Esophagus squamous epithelium (tissue), 5 donors: ENCODE data around the gene PI4KA. TPM values are rescaled to one million over a fixed set of nuclear protein-coding genes. Genes with fewer than 3 reads are reported as not detected.

Source experiments
- DNase-seq: peaks from one replicate; lab custom pipeline; 2025; lab: John Stamatoyannopoulos, UW
- H3K27ac ChIP-seq, 4 donors: fragments of 200-600 bp; sonication (generic); one replicate each; pipeline ENCODE4 v1.5.1; 2016 to 2019; ENCODE audit warnings: mild to moderate bottlenecking in 1 of 4
- H3K27me3 ChIP-seq, 4 donors: fragments of 200-600 bp; sonication (generic); 1 replicate in 3 of 4; 2 replicates in 1 of 4; pipeline versions ENCODE4 v1.5.1 to v1.6.0; 2017 to 2021; ENCODE audit warnings: antibody characterized with exemption in 1 of 4
- H3K36me3 ChIP-seq, 3 donors: fragments of 200-600 bp; sonication (generic); one replicate each; pipeline ENCODE4 v1.5.1; 2016 to 2019
- H3K4me1 ChIP-seq, 3 donors: fragments of 200-600 bp; sonication (generic); one replicate each; pipeline ENCODE4 v1.5.1; 2017 to 2019
- H3K4me3 ChIP-seq, 4 donors: fragments of 200-600 bp; sonication (generic); 1 replicate in 3 of 4; 2 replicates in 1 of 4; pipeline ENCODE4 v1.5.1; 2016 to 2019; ENCODE audit warnings: mild to moderate bottlenecking in 2 of 4, moderate library complexity in 1 of 4
- H3K9me3 ChIP-seq, 3 donors: fragments of 200-600 bp; sonication (generic); one replicate each; pipeline ENCODE4 v1.5.1; 2016 to 2019
- CTCF ChIP-seq, 6 experiments: fragments of 450-650 bp in 4 of 6; fragments of 200-600 bp in 2 of 6; sonication (generic) in 2 of 6; IDR thresholded peaks; one replicate each; pipeline ENCODE4 v1.5.1; 2016 to 2019; ENCODE audit warnings: antibody characterized with exemption in 6 of 6, mild to moderate bottlenecking in 4 of 6, moderate library complexity in 4 of 6
- POLR2A ChIP-seq, 4 donors: fragments of 450-650 bp; IDR thresholded peaks; one replicate each; pipeline ENCODE4 v1.6.1; 2017; ENCODE audit warnings: antibody characterized with exemption in 4 of 4, mild to moderate bottlenecking in 4 of 4, moderate library complexity in 3 of 4
- WGBS, 2 donors: methylation state at CpG; one replicate each; pipeline ENCODE4 v1.1.5; 2018; 5-methylcytosine and 5-hydroxymethylcytosine counted together
- intact Hi-C: fragments of 100-400 bp; cut with DNase I; formaldehyde crosslinking; loops from one replicate; pipeline ENCODE4 v1.15.0; 2022
- total RNA-seq, 4 donors: library from RNA; depleted of rRNA; stranded (reverse); fragments of >200 nt; gene quantifications; one replicate each; pipeline ENCODE4 v1.1.0, GENCODE V29; 2016
- donor health status: DM: yes; HTN: yes; CAD: no.

PI4KA gene
- total RNA-seq, 4 donors from 2014 or later = 25.4 to 48.6 (median 33.8) TPM

DNA sequence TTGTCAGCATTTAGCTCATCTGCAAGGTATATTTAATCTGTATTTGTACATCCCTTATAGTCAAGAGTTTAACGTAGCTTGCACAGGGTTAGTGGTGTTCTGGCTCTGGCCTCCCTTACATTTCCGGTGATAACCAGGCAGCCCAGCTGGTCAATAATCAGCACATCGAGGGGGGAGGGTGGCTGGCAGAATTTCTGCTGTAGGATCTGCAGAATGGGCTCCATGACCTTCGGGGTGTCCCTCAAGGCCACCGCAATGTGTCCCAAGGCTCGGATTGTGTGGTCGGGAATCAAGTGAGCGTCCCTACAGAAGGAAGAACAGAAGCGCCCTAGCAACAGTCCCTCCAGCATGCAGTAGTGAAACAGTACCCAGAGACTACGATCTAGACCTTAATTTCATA is 59.6 kb downstream of the PI4KA start:
- 90 to 92% methylated on average over 8 to 9 of the region's 10 CpGs for WGBS, 2 donors
- H3K9me3 ChIP-seq = no peaks in the 10 kb centered on the region
- H3K36me3 ChIP-seq = peaks cover 23 to 98% (median 55%) of the 10 kb centered on the region in 3 donors
- DNase-seq = no peak
- H3K4me3 ChIP-seq = no peak overlapping the region
- intact Hi-C loops = loop anchor here (10.0 kb wide), 1 partner anchor 66 kb away; no protein-coding TSS in a partner anchor
- no peaks in the 10 kb centered on the region for H3K27me3 ChIP-seq
- no peak overlapping the region for H3K27ac ChIP-seq
- peaks cover 0 to 6% (median 0%) of the 10 kb centered on the region in 3 donors for H3K4me1 ChIP-seq
- no peak for TF ChIP-seq CTCF (IDR thresholded peaks at IDR 0.05)
- no peak for TF ChIP-seq POLR2A (IDR thresholded peaks at IDR 0.05)

- no peaks in the 10 kb centered on the region for H3K9me3 ChIP-seq
- TF ChIP-seq POLR2A (IDR thresholded peaks at IDR 0.05) (no peak), CTCF (IDR thresholded peaks at IDR 0.05) (no peak)
- H3K4me3 ChIP-seq = no peak overlapping the region
- peaks cover 0 to 6% (median 0%) of the 10 kb centered on the region in 3 donors for H3K4me1 ChIP-seq
- H3K36me3 ChIP-seq = peaks cover 17 to 97% (median 47%) of the 10 kb centered on the region in 3 donors
- no peaks in the 10 kb centered on the region for H3K27me3 ChIP-seq
- no peak for DNase-seq
- intact Hi-C loops = loop anchor here (10.0 kb wide), 1 partner anchor 67 kb away; no protein-coding TSS in a partner anchor
- H3K27ac ChIP-seq = no peak overlapping the region
- 84 to 95% methylated on average over 5 of the region's 5 CpGs for WGBS, 2 donors
Measured at GRCh38 chr22:20798218-20798617, 60.4 kb downstream of the PI4KA start.

DNA sequence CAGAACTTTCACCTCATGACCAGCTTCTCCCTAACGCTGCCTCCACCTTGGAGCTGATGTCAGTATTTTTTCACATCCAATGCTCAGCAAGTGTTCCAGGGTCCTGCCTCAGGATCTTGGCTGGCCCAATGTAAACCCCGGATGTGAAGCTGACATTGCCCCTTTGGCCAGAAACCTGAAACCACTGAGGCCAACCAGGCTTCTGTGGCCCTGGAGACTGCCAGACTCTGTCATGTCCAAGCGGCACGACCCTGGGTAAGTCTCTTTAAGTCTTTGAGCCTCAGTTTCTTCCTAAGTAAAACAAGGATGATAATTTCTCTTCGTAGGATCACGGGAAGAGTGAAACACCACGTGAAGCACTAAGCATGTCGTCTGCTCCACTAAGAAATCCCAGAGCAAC is 61.9 kb downstream of the PI4KA start:
- Histone ChIP-seq H3K36me3 (peaks cover 14 to 97% (median 49%) of the 10 kb centered on the region in 3 donors), H3K4me1 (peaks cover 0 to 6% (median 0%) of the 10 kb centered on the region in 3 donors), H3K4me3 (no peak overlapping the region), H3K27me3 (no peaks in the 10 kb centered on the region), H3K27ac (no peak overlapping the region), H3K9me3 (no peaks in the 10 kb centered on the region)
- TF ChIP-seq POLR2A (IDR thresholded peaks at IDR 0.05) = no peak
- TF ChIP-seq CTCF (IDR thresholded peaks at IDR 0.05) = no peak
- intact Hi-C loops = loop anchor here (10.0 kb wide), 1 partner anchor 68 kb away; no protein-coding TSS in a partner anchor
- no peak for DNase-seq
- WGBS, 2 donors = 91 to 93% methylated on average over 7 to 8 of the region's 8 CpGs

- 90 to 96% methylated on average over 6 to 7 of the region's 7 CpGs for WGBS, 2 donors
- Histone ChIP-seq H3K36me3 (peaks cover 14 to 95% (median 38%) of the 10 kb centered on the region in 3 donors), H3K27me3 (no peaks in the 10 kb centered on the region), H3K4me1 (peaks cover 0 to 6% (median 0%) of the 10 kb centered on the region in 3 donors), H3K27ac (no peak overlapping the region), H3K4me3 (no peak overlapping the region), H3K9me3 (no peaks in the 10 kb centered on the region)
- DNase-seq = no peak
- no peak for TF ChIP-seq CTCF (IDR thresholded peaks at IDR 0.05)
- TF ChIP-seq POLR2A (IDR thresholded peaks at IDR 0.05) = no peak
- intact Hi-C loops = loop anchor here (10.0 kb wide), 1 partner anchor 70 kb away; no protein-coding TSS in a partner anchor
Measured at GRCh38 chr22:20794650-20795413, 63.8 kb downstream of the PI4KA start.
